Left ventricle myocardium inferior (tissue), 1 donor: ENCODE results near the gene C9orf72. TPM values are rescaled to one million over a fixed set of nuclear protein-coding genes. Genes with fewer than 3 reads are reported as not detected.

Source experiments
- DNase-seq: peaks from one replicate; pipeline ENCODE4 v3.0.0-alpha.2; 2020
- H3K27ac ChIP-seq: fragments of 200-600 bp; replicated peaks from 2 replicates; pipeline ENCODE4 v1.8.0; 2021
- H3K27me3 ChIP-seq: fragments of 200-600 bp; 2 replicates; pipeline ENCODE4 v1.8.0; 2021; ENCODE audit warnings: low read depth
- H3K36me3 ChIP-seq: fragments of 200-600 bp; 2 replicates; pipeline ENCODE4 v1.8.0; 2021
- H3K4me1 ChIP-seq: fragments of 200-600 bp; 2 replicates; pipeline ENCODE4 v1.8.0; 2021
- H3K4me3 ChIP-seq: fragments of 200-600 bp; 2 replicates; pipeline ENCODE4 v1.8.0; 2021; ENCODE audit warnings: mild to moderate bottlenecking, moderate library complexity
- H3K9me3 ChIP-seq: fragments of 200-600 bp; replicated peaks from 2 replicates; pipeline ENCODE4 v1.8.0; 2021
- intact Hi-C: fragments of 100-400 bp; cut with micrococcal nuclease; formaldehyde crosslinking; loops from one replicate; pipeline ENCODE4 v1.11.0; 2022
- total RNA-seq: library from RNA; stranded (reverse); fragmentation: NEBNext Ultra II Directional; extraction: Animal tissue kit (Norgen Biotek cat#: 25700); gene quantifications from one replicate; pipeline ENCODE4 v1.2.1, GENCODE V29; 2021
- TF ChIP-seq, protein P1 (sequence below): fragments of 200-600 bp; IDR thresholded peaks from 2 replicates; pipeline ENCODE4 v1.8.0; 2021; ENCODE audit warnings: antibody characterized with exemption, mild to moderate bottlenecking, borderline replicate concordance
- donor health status: DM: no; HTN: yes; CAD: no; lungs with severe emphysema.

C9orf72 gene
- total RNA-seq, 1 donor from 2014 or later = 15.6 TPM

DNA sequence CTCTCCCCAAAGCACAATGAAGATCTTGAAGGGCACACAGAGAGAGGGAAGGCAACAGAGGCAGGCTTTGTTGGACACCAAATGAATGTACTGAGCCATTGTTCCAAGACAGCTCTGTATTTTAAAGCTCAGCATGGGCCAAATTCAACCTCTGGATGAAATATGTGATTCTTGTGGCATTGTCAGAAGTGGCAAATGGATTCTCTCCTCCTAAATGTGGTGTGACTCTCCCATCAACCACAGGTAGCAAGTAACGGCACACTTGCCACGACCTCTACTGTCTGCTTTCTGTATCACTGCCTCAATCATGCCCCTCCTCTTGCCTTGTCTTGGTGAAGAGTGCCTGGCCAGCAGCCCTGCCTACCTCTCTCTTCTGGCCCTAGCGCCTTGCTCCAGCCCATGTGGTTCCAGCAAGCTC lies 37.6 kb downstream of the C9orf72 start:
- peaks cover 56% of the 10 kb centered on the region for H3K4me1 ChIP-seq
- peaks cover 4% of the 10 kb centered on the region for H3K36me3 ChIP-seq
- DNase-seq = no peak

GRCh38 chr9:27534658-27535209 lies 38.5 kb downstream of the C9orf72 start:
- Histone ChIP-seq H3K9me3 (no peaks in the 10 kb centered on the region), H3K36me3 (peaks cover 4% of the 10 kb centered on the region), H3K4me3 (no peak overlapping the region), H3K27me3 (no peaks in the 10 kb centered on the region), H3K4me1 (peaks cover 50% of the 10 kb centered on the region), H3K27ac (peak overlapping the region; percentile 43)
- TF ChIP-seq, protein P1, sequence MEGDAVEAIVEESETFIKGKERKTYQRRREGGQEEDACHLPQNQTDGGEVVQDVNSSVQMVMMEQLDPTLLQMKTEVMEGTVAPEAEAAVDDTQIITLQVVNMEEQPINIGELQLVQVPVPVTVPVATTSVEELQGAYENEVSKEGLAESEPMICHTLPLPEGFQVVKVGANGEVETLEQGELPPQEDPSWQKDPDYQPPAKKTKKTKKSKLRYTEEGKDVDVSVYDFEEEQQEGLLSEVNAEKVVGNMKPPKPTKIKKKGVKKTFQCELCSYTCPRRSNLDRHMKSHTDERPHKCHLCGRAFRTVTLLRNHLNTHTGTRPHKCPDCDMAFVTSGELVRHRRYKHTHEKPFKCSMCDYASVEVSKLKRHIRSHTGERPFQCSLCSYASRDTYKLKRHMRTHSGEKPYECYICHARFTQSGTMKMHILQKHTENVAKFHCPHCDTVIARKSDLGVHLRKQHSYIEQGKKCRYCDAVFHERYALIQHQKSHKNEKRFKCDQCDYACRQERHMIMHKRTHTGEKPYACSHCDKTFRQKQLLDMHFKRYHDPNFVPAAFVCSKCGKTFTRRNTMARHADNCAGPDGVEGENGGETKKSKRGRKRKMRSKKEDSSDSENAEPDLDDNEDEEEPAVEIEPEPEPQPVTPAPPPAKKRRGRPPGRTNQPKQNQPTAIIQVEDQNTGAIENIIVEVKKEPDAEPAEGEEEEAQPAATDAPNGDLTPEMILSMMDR = no peak
- intact Hi-C loops = loop anchor here (5.0 to 10.0 kb wide), 2 partner anchors 120 to 202 kb away; no protein-coding TSS in a partner anchor
- no peak for DNase-seq

More for the DNA sequence above, 37.6 kb downstream of the C9orf72 start:
- TF ChIP-seq, protein P1 = no peak
- intact Hi-C loops = loop anchor here (10.0 kb wide), 1 partner anchor 121 kb away; no protein-coding TSS in a partner anchor
- Histone ChIP-seq H3K27me3 (no peaks in the 10 kb centered on the region), H3K9me3 (no peaks in the 10 kb centered on the region), H3K27ac (no peak overlapping the region), H3K4me3 (no peak overlapping the region)

DNA sequence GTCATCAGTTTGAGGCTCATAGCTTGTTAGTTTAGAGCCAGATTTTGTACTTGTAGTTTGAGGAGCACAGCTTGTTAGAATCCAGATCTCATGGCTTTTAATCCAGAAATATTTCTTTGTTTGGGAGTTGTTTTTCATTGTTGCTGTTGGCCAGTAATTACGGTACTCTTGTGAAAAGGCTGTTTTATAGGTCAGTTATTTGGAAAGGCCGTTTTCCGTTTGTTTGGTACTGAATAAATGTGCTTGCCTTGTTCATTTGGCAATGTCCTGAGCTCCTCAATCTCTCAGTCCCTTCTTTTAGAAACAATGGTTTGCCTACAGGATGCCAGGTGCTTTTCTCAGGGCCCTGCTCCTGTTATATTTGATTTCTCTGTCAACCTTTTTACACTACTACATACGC lies 39.1 kb downstream of the C9orf72 start:
- Histone ChIP-seq H3K36me3 (peaks cover 4% of the 10 kb centered on the region), H3K4me1 (peaks cover 49% of the 10 kb centered on the region), H3K4me3 (no peak overlapping the region), H3K9me3 (no peaks in the 10 kb centered on the region), H3K27ac (peak overlapping the region; percentile 43), H3K27me3 (no peaks in the 10 kb centered on the region)
- intact Hi-C loops = loop anchor here (5.0 to 10.0 kb wide), 2 partner anchors 119 to 202 kb away; no protein-coding TSS in a partner anchor
- no peak for DNase-seq
- TF ChIP-seq, protein P1 = no peak

DNA sequence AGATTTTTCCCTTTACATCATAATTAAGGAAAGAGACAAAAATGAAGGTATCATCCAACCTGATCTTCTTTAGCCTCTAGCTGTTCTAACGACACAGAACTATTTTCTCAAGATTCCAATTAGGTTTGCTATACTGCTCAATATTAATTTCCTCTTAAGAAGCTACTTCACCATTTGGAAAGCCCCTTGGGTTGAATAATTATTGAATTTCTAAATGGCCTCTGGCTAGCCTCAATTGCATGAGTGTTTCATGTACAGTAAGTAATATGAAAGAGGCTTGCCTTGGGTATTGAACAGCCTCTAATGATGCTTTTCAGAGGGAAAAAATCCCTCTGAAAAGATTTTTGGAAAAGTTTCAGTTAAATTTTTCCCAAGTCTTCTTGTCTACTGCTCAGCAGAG lies 40.0 kb downstream of the C9orf72 start:
- intact Hi-C loops = loop anchor here (5.0 to 10.0 kb wide), 2 partner anchors 119 to 201 kb away; no protein-coding TSS in a partner anchor
- Histone ChIP-seq H3K4me3 (no peak overlapping the region), H3K9me3 (no peaks in the 10 kb centered on the region), H3K27me3 (no peaks in the 10 kb centered on the region), H3K36me3 (peaks cover 4% of the 10 kb centered on the region), H3K27ac (no peak overlapping the region), H3K4me1 (peaks cover 51% of the 10 kb centered on the region)
- TF ChIP-seq, protein P1 = no peak
- no peak for DNase-seq

DNA sequence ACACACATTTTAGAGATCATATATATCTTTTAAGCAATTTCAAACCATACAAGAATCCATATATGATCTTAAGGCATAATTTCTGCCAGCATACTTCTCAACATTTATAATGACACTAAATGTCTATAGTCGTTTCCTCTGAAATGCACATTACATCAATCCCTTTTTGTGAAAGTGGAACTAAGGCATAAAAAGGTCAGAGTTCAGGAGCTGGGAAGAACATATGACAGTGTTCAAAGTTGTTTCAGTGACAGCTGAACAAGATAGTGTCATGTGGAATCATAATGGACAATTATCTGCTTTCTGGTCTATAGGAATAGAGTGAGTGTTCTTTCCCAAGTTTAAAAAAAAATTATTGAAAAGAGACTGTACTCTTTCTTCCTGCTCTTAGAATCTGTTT lies 41.2 kb downstream of the C9orf72 start:
- TF ChIP-seq, protein P1 = no peak
- Histone ChIP-seq H3K27ac (no peak overlapping the region), H3K9me3 (no peaks in the 10 kb centered on the region), H3K36me3 (peaks cover 4% of the 10 kb centered on the region), H3K4me1 (peaks cover 46% of the 10 kb centered on the region), H3K27me3 (no peaks in the 10 kb centered on the region), H3K4me3 (no peak overlapping the region)
- DNase-seq = no peak
- intact Hi-C loops = loop anchor here (5.0 to 10.0 kb wide), 2 partner anchors 117 to 200 kb away; no protein-coding TSS in a partner anchor
